GM13976 (cell line): ENCODE results near the gene GNG4.

Experiments used
- DNase-seq: peaks from one replicate; pipeline ENCODE4 v3.0.0; 2012; ENCODE audit warnings: low spot score
- CTCF ChIP-seq: IDR thresholded peaks from 2 replicates; pipeline ENCODE4 v1.5.1; 2012; ENCODE audit warnings: borderline replicate concordance, mild to moderate bottlenecking; ENCODE audit not compliant: insufficient read depth; ENCODE audit errors: extremely low read depth, missing control alignments, control extremely low read depth
- in situ Hi-C: fragments of 300-500 bp; cut with MboI; formaldehyde crosslinking; loops from one replicate; pipeline ENCODE4 v1.12.0; 2022; ENCODE audit warnings: low sequenced_read_pairs, mixed read lengths, inconsistent platforms; ENCODE audit not compliant: unreplicated experiment

GNG4 gene

DNA sequence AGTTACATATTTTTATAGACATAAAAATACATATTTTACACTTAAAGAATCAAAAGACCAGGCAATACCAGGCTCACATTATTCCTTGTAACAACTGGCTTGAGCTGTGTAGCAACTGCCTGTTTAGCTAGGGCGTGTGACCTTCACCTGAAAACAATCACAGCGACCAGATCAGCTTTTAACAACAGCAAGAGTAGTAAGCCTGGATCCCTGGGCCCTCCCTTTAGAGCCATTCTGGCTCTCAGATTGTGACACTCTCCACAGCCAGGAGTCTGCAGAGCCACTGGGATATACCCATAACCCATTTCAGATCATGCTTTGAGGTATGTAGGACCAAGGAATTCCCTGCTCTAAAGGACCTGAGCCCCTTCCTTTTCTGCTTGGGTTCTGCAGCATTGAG, 29.4 kb upstream of the GNG4 start:
- no peak for DNase-seq
- no peak for TF ChIP-seq CTCF
- in situ Hi-C loops: no loop called here

DNA sequence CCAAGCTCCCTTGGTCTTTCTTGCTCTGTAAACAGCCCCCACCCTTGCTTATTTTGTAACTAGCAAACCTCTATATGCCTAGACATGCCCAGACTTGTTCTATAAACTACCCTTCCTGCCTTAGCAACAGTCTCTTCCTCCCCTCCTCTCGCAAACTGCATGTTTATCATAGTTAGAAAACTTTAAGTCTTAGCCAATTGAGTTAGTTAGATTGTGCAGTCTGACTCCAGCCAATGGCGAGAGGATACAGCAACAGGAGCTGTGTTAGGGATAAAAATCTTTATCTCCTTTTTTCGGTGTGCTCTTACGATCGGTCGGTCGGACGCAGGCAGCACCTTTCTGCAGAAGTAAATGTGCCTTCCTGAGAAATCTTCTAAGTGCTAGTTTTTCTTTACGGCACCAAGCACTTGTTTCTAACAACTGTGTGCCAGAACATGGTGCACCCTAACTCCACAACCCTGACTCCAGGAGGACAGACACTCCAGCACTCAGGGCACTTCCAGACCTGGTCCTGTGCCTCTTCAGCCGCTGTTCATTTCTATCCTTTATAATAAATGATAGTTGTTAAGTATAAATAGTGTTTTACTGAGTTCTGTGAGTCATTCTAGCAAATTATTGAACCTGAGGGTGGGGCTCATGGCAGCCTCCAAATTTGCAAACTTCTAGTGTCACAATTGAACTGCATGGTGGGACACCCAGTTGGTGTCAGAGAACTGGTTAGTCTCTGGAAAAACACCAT, 25.7 kb upstream of the GNG4 start:
- no peak for DNase-seq
- in situ Hi-C loops: no loop called here
- no peak for TF ChIP-seq CTCF

GRCh38 chr1:235673981-235674380, 24.4 kb upstream of the GNG4 start:
- in situ Hi-C loops: no loop called here
- no peak for DNase-seq
- TF ChIP-seq CTCF: no peak

- in situ Hi-C loops: no loop called here
- no peak for DNase-seq
These were observed 22.4 kb upstream of the GNG4 start for GRCh38 chr1:235671992-235672391.

DNA sequence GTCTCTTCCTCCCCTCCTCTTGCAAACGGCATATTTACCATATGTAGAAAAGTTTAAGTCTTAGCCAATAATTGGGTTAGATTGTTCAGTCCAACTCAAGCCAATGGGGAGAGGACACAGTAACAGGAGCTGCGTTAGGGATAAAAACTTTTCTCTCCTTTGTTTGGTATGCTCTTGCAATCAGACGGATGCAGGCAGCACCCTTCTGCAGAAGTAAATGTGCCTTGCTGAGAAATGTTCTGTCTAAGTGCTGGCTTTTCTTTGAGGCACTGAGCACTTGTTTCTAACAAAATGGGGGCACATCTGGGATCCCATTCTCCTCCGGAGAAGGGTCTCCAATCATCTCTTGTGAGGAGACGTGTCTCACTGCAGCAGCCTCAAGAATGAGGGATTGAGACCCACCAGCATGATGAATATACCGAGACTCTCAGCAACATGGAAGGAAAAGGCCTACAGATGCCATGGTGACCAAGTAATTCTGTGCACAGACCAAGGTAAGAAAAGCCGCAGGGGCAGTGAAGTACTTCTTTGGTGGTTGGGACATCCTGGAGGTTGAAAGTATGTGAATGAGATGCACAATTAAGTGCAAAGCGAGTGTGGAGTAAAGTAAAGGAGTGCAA, 20.7 kb upstream of the GNG4 start:
- in situ Hi-C loops: no loop called here
- TF ChIP-seq CTCF: no peak
- DNase-seq: no peak

More at GRCh38 chr1:235671992-235672391, 22.4 kb upstream of the GNG4 start:
- no peak for TF ChIP-seq CTCF

DNA sequence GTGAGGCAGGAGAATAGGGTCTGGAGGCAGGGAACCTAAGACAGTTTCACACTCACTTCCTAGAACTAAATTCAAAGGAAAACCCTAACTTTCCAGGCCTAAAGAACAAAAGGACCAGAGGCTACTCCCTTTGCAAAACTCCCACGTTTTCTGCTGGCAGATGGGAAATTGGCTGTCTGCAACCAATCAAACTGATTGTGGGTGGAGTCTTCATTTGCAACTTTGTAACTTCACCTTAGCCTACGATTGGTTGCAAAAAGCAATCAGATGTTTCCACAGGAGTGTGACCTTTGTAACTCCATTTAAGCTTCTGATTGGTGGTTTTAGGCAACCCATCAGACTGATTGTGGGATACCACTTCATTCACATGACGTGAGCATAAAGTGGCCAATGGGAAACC, 19.7 kb upstream of the GNG4 start:
- no peak for TF ChIP-seq CTCF
- in situ Hi-C loops: no loop called here
- no peak for DNase-seq
